Measurements from ENCODE around the gene BTBD19.
"Not testable (repeated sequence)": the region's sequence is repeated elsewhere in the genome, so short reads cannot be mapped to it uniquely, and the experiment has no call there.

BTBD19 gene

DNA sequence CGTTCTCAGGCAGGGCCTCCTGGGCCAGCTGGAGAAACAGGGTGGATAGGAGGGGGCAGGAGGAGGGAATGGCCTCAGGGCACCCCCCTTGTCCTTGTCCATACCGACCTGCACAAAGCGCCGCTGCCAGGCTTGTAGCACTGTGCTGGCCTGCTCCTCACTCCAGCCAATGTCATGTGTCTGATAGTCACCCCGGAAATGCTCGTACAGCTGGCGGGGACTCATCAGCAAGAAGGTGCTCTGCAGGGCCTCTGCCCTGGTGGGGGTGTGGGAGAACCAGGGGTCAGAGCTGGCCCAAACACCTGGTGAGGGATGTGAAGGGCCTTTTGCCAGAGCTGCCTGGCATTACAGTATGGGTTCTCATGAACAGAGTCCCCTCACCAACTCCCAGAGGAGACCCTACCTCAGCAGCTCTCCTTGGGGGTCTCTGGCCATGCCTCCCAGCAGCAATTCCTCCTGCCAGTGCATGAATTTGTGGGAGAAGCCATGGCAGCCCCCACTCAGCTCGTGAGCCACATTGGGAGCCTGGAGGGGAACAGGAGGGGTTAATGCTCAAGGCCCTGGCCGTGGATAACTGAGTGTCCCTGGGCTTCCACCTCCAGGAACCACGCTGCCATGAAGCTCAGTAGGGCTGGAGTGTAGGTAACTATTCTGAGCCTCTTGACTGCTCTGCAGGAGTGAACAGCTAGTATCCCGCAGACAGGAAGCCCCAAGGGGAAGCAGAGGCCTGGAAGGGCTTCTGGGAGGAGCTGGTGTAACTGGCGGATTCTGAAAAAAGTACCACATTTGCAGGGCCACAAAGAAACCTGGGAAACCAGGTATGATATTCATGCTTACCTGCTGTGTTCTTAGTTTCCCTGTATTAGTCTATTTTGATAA is 21.4 kb downstream of the BTBD19 start:
- DNase-seq: no peak

- DNase-seq: peak; percentile 4
Observed at GRCh38 chr1:44830900-44831304, 22.6 kb downstream of the BTBD19 start.

GRCh38 chr1:44831516-44831915 is 23.2 kb downstream of the BTBD19 start:
- peak; percentile 31 for DNase-seq

GRCh38 chr1:44832056-44832705 is 23.9 kb downstream of the BTBD19 start:
- DNase-seq: peak; percentile 2

DNA sequence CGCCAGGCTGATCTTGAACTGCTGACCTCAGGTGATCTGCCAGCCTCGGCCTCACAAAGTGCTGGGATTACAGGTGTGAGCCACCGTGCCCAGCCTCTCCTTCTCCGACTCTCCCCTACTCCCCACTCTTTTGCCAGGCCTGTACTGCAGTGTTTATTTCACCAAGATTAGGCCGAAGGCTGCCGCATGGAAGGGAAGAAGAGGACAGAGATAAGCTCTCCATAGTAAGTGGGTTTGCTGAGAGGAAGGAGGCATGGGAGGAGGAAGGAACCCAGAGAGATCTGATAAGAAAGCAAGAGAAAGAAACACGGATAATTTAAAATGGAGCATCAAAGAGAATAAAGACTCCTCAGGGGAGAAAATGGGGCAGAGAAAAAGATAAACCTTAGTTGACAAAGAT is 26.0 kb downstream of the BTBD19 start:
- no peak for DNase-seq

GRCh38 chr1:44835738-44836675 is 27.7 kb downstream of the BTBD19 start:
- DNase-seq: peak; percentile 71

- not testable (repeated sequence) for DNase-seq
Observed at GRCh38 chr1:44838294-44838693, 30.0 kb downstream of the BTBD19 start.

- no peak for DNase-seq
Observed at GRCh38 chr1:44839576-44839975, 31.3 kb downstream of the BTBD19 start.

- peak; percentile 34 for DNase-seq
Observed at GRCh38 chr1:44842486-44842861, 34.2 kb downstream of the BTBD19 start.

DNA sequence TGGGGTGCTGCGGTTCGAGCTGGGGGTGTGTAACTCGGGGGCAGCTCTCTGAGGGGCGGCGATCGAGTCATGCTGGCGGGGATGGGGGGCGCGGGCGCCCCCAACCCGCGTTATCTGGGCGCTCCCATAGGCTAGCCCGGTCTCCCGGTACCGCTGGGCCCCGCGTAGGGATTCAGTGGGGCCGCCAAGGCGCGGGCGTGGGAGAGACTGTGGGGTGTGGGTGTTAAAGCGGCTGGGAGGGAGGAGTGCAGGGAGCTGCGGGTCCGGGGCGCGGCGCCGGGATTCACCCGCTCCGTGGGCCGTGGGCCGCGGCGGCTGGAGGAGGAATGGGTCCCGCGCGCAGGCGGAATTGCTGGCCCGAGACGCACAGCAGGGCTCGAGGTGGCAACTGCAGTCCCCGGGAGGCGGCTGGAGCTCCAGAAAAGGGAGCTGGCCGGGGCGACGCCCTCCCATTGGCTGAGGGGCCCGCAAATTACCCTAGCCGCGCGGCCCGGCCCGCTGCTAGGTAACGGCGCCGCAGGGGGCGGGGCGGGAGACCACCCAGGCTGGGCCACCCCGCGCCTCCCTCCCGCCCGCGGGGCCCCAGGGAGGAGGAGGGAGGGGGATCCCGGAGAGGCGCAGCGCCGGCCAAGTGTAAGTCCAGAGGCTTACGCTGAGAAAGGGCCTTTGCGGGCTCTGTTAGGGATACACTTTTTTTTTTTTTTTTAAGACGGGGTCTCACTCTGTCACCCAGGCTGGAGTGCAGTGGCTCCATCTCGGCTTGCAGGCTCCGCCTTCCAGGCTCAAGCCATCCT is 34.7 kb downstream of the BTBD19 start, which contains the start of gene PTCH2:
TSS of gene PTCH2 (minus strand) at position 392 of the 794 bp plus-strand sequence. CDS start at position 71, 321 bp downstream.
- peak; percentile 89 for DNase-seq

- no peak for DNase-seq
Observed at GRCh38 chr1:44846985-44847384, 38.7 kb downstream of the BTBD19 start.

DNA sequence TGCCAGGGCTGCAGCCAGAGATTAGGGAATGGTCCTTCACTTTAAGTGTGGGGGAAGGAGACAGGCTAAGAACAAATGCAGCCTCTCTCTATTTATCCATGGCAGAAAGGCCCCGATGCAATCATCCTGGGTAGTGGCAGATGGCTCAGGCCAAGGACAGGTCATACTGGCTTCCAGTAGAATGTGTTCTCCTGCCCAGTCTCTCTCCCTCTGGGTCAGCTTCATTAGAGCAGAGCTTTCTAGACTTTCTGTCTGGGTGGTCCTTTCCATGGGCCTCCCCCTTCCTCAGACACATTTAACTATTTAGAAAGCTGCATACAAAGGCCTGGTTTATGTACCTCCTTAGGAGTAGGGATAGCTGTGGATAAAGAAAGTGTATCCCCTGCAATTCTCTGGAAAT is 39.5 kb downstream of the BTBD19 start:
- no peak for DNase-seq

GRCh38 chr1:44848456-44849181 is 40.3 kb downstream of the BTBD19 start:
- no peak for DNase-seq

DNA sequence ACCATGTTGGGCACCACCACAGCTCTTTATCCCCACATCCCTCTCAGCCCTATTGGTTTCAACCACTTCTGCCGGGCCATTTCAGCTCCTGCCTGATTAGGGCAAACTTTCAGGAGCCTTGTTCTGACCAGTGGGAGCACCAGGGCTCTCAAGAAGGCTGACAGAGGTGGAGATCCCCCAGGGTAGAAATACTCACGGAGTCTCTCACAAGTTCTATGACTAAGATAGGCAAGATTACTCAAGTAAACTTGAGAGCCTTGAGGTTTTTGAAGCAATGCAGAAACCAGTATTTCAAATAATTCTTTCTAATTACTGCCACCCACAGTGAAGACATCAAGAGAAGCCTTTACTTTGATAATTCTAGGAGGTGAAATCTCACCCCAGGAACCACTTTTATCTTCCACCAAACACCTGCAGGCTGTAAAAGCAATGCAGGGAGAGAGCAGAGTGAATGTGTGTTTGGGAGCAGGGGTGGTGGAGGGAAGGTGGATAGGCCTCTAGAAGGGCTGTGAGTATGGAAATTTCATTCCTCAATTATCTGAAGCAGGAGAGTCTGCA is 41.3 kb downstream of the BTBD19 start:
- DNase-seq: no peak

DNA sequence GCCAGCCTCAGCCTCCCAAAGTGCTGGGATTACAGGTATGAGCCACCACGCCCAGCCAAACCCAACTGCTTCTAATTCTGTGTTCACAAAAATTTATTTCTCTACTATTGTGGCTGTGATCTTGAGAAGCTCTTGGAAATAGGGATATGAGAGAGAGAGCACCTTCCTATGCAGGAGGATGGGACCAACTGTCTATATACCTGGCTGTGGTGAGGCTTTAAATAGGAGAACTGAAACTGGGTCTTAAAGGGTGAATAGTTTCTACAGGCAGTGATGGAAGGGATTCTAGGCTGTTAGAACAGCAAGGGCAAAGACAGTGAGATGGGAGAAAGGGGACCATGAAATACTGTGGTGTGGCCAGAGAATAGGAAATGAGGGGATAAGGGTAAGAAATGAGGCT is 43.0 kb downstream of the BTBD19 start:
- DNase-seq: no peak

GRCh38 chr1:44853201-44853600 is 44.9 kb downstream of the BTBD19 start:
- no peak for DNase-seq

- no peak for DNase-seq
Observed at GRCh38 chr1:44854970-44855369, 46.6 kb downstream of the BTBD19 start.

- DNase-seq: no peak
Observed at GRCh38 chr1:44855742-44856141, 47.4 kb downstream of the BTBD19 start.

- no peak for DNase-seq
Observed at GRCh38 chr1:44857446-44857845, 49.1 kb downstream of the BTBD19 start.

GRCh38 chr1:44860331-44860730 is 52.0 kb downstream of the BTBD19 start:
- no peak for DNase-seq

GRCh38 chr1:44860891-44861425 is 52.6 kb downstream of the BTBD19 start:
- DNase-seq: no peak
